Parathyroid adenoma (tissue), 2 donors: ENCODE results near the gene COLEC12.

ENCODE experiments used
- H2AFZ ChIP-seq: fragments of 300-600 bp; sonication (generic); one replicate; pipeline ENCODE4 v1.7.0; 2017; ENCODE audit warnings: antibody characterized with exemption, mild to moderate bottlenecking
- H3K27ac ChIP-seq: fragments of 300-600 bp; sonication (generic); one replicate; pipeline ENCODE4 v1.7.0; 2017
- H3K27me3 ChIP-seq: fragments of 300-600 bp; sonication (generic); one replicate; pipeline ENCODE4 v1.7.0; 2017; ENCODE audit warnings: low read length; ENCODE audit not compliant: control insufficient read depth, insufficient read depth
- H3K36me3 ChIP-seq: fragments of 300-600 bp; sonication (generic); one replicate; pipeline ENCODE4 v1.7.0; 2017; ENCODE audit warnings: low read length; ENCODE audit not compliant: control insufficient read depth, insufficient read depth
- H3K4me1 ChIP-seq: fragments of 300-600 bp; sonication (generic); one replicate; pipeline ENCODE4 v1.7.0; 2017; ENCODE audit warnings: control low read depth
- H3K4me2 ChIP-seq: fragments of 300-600 bp; sonication (generic); one replicate; pipeline ENCODE4 v1.7.0; 2017; ENCODE audit warnings: low read length
- H3K4me3 ChIP-seq: fragments of 300-600 bp; sonication (generic); one replicate; pipeline ENCODE4 v1.7.0; 2017; ENCODE audit warnings: low read depth, low read length
- H3K79me2 ChIP-seq: fragments of 300-600 bp; sonication (generic); one replicate; pipeline ENCODE4 v1.7.0; 2017; ENCODE audit warnings: control low read depth
- H3K9ac ChIP-seq: fragments of 300-600 bp; sonication (generic); one replicate; pipeline ENCODE4 v1.7.0; 2017; ENCODE audit warnings: mild to moderate bottlenecking
- H3K9me3 ChIP-seq: fragments of 300-600 bp; sonication (generic); one replicate; pipeline ENCODE4 v1.7.0; 2017; ENCODE audit warnings: low read length; ENCODE audit not compliant: control insufficient read depth
- CTCF ChIP-seq: fragments of 300-600 bp; sonication (generic); IDR thresholded peaks from one replicate; pipeline ENCODE4 v1.7.0; 2017; ENCODE audit warnings: antibody characterized with exemption, mild to moderate bottlenecking
- donor health status: primary hyperparathyroidism.

Gene COLEC12

GRCh38 chr18:334575-335132, 165.8 kb downstream of the COLEC12 start:
- TF ChIP-seq CTCF: no peak
- H2AFZ ChIP-seq: no peak overlapping the region
- H3K9ac ChIP-seq: no peak overlapping the region
- no peaks in the 10 kb centered on the region for H3K9me3 ChIP-seq
- H3K4me3 ChIP-seq: no peak overlapping the region
- H3K79me2 ChIP-seq: no peaks in the 10 kb centered on the region
- H3K27ac ChIP-seq: no peak overlapping the region
- H3K36me3 ChIP-seq: no peaks in the 10 kb centered on the region
- H3K27me3 ChIP-seq: no peaks in the 10 kb centered on the region
- H3K4me1 ChIP-seq: peaks cover 4% of the 10 kb centered on the region
- no peak overlapping the region for H3K4me2 ChIP-seq

- Histone ChIP-seq H3K9me3 (no peaks in the 10 kb centered on the region), H3K36me3 (no peaks in the 10 kb centered on the region), H3K4me3 (no peak overlapping the region), H3K27me3 (no peaks in the 10 kb centered on the region), H3K9ac (no peak overlapping the region), H2AFZ (no peak overlapping the region), H3K27ac (no peak overlapping the region), H3K4me2 (no peak overlapping the region), H3K4me1 (no peaks in the 10 kb centered on the region), H3K79me2 (no peaks in the 10 kb centered on the region)
- no peak for TF ChIP-seq CTCF
These were observed 167.6 kb downstream of the COLEC12 start for GRCh38 chr18:332721-333510.

GRCh38 chr18:332007-332406, 168.5 kb downstream of the COLEC12 start:
- no peaks in the 10 kb centered on the region for H3K36me3 ChIP-seq
- no peak overlapping the region for H3K4me2 ChIP-seq
- H3K27me3 ChIP-seq: no peaks in the 10 kb centered on the region
- no peak overlapping the region for H2AFZ ChIP-seq
- H3K4me1 ChIP-seq: no peaks in the 10 kb centered on the region
- no peak overlapping the region for H3K27ac ChIP-seq
- TF ChIP-seq CTCF: no peak
- no peak overlapping the region for H3K9ac ChIP-seq
- no peaks in the 10 kb centered on the region for H3K79me2 ChIP-seq
- H3K9me3 ChIP-seq: no peaks in the 10 kb centered on the region
- H3K4me3 ChIP-seq: no peak overlapping the region

- no peak for TF ChIP-seq CTCF
- H3K79me2 ChIP-seq: no peaks in the 10 kb centered on the region
- no peak overlapping the region for H2AFZ ChIP-seq
- no peak overlapping the region for H3K4me2 ChIP-seq
- no peaks in the 10 kb centered on the region for H3K4me1 ChIP-seq
- no peak overlapping the region for H3K27ac ChIP-seq
- no peak overlapping the region for H3K9ac ChIP-seq
- no peak overlapping the region for H3K4me3 ChIP-seq
- H3K27me3 ChIP-seq: no peaks in the 10 kb centered on the region
- H3K36me3 ChIP-seq: no peaks in the 10 kb centered on the region
- H3K9me3 ChIP-seq: no peaks in the 10 kb centered on the region
These were observed 169.2 kb downstream of the COLEC12 start for GRCh38 chr18:331221-331821.
